22Rv1 (cell line): ENCODE measurements around the gene RHOC.
A peak's percentile ranks its signal among the peaks of the same experiment; 100 is the strongest.

Source experiments
- H3K27ac ChIP-seq: fragments of 450-650 bp; 2 replicates; pipeline ENCODE4 v1.5.1; 2017
- CTCF ChIP-seq: fragments of 450-650 bp; IDR thresholded peaks from 2 replicates; pipeline ENCODE4 v1.5.1; 2017; ENCODE audit warnings: mild to moderate bottlenecking
- ZFX ChIP-seq: fragments of 450-650 bp; IDR thresholded peaks from 2 replicates; pipeline ENCODE4 v1.6.1; 2017; ENCODE audit warnings: antibody characterized with exemption, borderline replicate concordance

The RHOC gene

GRCh38 chr1:112710159-112710558, 3.2 kb upstream of the RHOC start:
- no peak overlapping the region for H3K27ac ChIP-seq
- TF ChIP-seq ZFX (no peak), CTCF (no peak)

GRCh38 chr1:112708489-112708888, 1.6 kb upstream of the RHOC start:
- TF ChIP-seq CTCF = no peak
- no peak for TF ChIP-seq ZFX

DNA sequence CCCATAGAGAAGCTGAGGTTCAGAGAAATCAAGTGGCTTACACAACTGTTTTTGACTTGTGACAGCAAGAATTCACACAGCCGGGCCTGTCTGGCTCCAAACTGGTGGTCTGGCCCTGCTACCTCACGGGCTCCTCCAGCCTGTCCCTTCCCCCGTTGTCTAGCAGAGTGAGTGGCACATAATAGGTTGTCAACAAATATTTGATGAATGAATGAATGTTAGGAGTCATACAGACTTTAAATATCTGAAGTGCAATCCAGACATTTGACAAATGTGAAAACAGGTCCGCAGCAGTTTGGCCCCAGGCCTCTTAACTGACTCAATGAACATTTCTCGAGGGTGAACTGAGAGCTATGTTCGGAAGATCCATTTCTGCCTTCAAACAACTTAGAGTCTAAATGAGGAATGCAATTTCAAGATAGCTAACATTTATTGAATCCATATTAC, 1.1 kb upstream of the RHOC start:
- H3K27ac ChIP-seq = no peak overlapping the region
- TF ChIP-seq CTCF (no peak), ZFX (no peak)

More at GRCh38 chr1:112708489-112708888, 1.6 kb upstream of the RHOC start:
- H3K27ac ChIP-seq = no peak overlapping the region

- TF ChIP-seq ZFX = no peak
- peak; percentile 94 for TF ChIP-seq CTCF
- H3K27ac ChIP-seq = peak overlapping the region; percentile 97
Observed at GRCh38 chr1:112707221-112708001, 484 bp upstream of the RHOC start.

DNA sequence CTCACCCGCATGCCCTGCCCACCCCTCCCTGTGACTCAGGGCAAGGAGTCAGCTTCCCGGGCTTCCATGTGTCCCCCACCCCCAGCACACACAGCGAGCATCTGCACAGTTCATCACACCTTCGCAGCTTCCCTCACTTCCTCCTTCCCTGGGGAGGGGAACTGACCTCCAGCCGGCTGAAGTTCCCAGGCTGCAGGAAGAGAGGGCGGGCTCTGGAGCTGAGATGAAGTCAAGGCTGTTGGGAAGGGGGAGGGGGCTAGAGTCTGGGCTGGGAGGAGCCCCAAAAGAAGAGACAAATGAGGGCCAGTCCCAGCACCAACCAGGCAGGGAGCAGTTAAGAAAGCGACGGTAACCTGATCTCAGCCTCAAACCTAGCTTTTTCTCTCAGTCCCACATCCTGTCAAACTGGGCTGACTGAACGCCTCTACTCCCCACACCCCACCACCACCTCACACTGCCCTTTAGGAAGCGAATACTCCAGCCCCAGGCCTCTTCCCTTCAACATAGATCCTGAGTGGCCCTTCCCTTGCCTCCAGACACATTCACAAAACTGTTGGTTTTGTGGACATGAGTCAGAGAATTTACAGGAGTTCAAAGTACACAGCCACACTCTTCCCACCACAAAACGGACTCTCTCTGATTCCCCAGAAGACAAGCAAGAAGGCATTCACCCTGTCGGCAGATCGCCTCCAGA, 1.8 kb downstream of the RHOC start:
- TF ChIP-seq CTCF (no peak), ZFX (no peak)
- peak overlapping the region; percentile 97 for H3K27ac ChIP-seq

DNA sequence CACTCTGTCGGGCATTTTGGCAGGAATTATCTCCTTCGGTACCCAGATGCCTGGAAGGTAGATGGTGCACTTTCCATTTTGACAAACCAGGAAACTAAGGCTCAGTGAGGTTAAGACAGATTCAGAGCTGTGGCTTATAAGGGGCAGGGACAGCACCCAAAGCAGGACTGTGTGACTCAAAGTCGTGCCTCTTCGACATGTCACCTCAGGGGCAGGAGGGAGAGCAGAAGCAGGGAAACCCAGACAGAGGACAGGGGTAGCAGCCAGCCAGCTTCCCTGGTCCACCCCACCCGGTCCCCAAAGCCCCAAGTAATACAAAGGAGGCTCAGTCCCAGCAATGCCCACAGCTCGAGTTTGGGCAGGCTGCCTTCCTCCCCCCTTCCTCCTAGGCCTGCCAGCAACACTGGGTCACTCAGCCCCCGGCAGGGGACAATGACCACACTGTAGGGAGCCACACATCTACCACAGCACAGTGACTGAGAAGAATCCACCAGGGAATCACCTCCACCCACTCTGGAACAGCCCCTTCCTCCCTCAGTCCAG, 2.5 kb downstream of the RHOC start:
- no peak for TF ChIP-seq CTCF
- TF ChIP-seq ZFX = no peak
- H3K27ac ChIP-seq = peak overlapping the region; percentile 97

DNA sequence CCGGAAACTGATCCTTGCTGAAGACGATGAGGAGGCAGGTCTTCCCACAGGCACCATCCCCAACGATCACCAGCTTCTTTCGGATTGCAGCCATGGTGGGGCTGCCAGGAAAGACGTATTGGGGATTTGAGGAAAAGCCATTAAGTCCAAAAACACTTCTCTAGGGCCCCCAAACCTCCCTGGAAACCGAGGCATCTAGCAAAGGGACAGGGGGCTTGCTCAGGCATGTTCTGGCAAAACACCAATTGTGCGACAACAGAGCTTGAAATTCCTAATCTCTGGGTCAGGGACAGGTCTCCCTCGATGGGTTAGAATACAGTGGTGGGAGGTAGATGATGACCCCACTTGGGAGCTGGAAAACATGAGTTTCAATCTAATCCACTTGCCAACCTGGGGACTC, 3.2 kb downstream of the RHOC start:
- H3K27ac ChIP-seq = peak overlapping the region; percentile 97
- no peak for TF ChIP-seq CTCF
- no peak for TF ChIP-seq ZFX
